Bone marrow (tissue), 2 donors: ENCODE data around the gene DPM1.

ENCODE experiments used
- DNase-seq, 2 donors: peaks; one replicate each; lab custom pipeline; 2025; lab: John Stamatoyannopoulos, UW

DPM1 gene

GRCh38 chr20:50895111-50895830, 63.1 kb downstream of the DPM1 start:
- no peak for DNase-seq

GRCh38 chr20:50893620-50894019, 64.7 kb downstream of the DPM1 start:
- DNase-seq, result no peak

DNA sequence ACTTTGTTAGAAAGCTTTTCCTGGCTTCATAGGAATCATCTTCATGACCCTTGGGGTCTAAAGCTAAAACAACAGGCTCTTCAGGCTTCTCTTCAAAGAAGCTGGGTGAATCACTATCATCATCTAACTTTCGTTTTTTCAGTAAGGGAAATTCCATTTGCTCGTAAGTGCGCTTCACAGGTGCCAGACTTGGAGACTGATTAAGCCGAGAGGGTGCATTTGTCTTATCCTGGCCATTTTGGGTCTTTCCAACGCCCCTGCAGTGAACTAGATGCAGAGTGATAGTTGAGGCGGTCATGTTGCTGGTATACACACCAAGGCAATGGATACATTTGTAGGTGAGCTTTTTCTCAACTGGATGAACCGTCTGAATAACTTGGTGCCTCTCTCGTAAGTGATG, 65.9 kb downstream of the DPM1 start:
- DNase-seq, result no peak

DNA sequence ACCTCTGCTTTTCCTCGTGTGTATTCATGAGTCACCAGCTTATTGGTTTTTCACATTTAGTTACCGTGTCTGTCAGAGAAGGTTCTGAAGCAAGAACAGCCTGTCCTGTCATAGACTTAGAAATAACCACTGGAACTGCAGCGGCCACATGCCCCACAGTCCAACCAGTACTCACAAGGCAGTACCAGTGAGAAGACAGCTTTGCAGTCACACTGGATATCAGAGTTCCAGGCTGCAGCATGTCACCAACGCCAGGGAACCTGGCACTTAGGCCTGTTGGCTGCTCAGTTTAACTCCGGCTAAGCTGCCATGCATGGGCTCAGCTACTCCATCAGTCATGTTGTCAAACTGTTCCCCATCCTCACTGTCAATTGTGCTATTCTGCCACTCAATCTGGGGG, 67.2 kb downstream of the DPM1 start:
- DNase-seq, result no peak

DNA sequence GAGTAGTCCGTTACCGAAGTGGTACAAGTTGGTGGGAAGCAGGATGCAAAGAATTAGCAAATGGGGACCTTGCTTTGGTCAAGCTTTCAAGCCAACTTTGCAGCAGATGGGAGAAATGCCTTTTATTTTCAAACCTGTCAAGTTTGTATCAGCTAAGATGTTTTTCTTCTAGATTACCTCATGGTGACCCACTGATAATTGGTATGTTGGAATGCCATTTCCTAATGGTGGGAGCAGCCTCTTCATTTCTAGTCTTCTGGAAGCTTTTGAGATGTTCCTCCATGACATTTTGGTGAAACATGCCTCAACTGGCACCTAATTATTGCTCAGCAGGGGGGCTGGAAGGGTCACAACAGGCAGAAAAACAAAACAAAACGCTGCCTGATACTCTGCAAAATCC, 70.8 kb downstream of the DPM1 start:
- DNase-seq, result no peak

DNA sequence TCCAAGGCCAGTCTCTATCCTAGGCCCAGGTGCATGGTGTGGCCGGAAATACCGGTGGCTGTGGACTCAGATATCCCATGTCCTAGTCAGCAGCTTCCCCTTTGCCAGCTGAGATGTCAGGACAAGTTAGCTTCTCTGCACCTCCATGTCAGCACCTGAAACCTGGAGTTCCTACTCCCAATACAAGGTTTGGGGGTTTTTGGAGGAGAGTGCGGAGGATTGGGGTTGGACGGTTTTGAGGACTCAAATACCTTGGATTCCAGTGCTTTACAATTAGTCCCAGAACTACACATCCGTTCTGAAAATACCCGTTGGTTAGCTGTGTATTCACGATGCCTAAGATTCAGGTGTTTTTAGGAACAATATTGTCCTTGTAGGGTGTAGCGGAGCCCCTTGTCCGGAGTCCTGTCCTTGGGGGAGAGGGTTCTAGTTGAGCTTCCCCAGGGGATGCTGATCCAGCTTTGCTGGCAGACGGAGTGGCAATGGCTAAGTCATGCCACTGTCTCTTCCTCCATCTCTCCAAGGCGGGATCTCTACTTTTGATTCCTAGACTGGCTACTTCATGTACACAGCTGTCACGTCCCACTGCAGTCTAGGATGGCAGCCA, 72.0 kb downstream of the DPM1 start:
- DNase-seq, result no peak

- no peak for DNase-seq
Measured at GRCh38 chr20:50885781-50886180, 72.6 kb downstream of the DPM1 start.

- no peak for DNase-seq
Measured at GRCh38 chr20:50885068-50885467, 73.3 kb downstream of the DPM1 start.
